Epithelial cell of esophagus (primary cell): ENCODE results near the gene CDC16.

Source experiments
- DNase-seq: peaks from one replicate; pipeline ENCODE4 v3.0.0; 2010; ENCODE audit warnings: low read depth
- H3K4me3 ChIP-seq: 2 replicates; pipeline ENCODE4 v1.5.1; 2011; ENCODE audit warnings: mild to moderate bottlenecking, low read length, control low read depth
- TF ChIP-seq, protein P1 (sequence below): IDR thresholded peaks from 2 replicates; pipeline ENCODE4 v1.5.1; 2011; ENCODE audit warnings: low read depth, mild to moderate bottlenecking, low read length, control low read depth, inconsistent platforms; ENCODE audit not compliant: insufficient read depth; ENCODE audit errors: missing control alignments

CDC16 gene

DNA sequence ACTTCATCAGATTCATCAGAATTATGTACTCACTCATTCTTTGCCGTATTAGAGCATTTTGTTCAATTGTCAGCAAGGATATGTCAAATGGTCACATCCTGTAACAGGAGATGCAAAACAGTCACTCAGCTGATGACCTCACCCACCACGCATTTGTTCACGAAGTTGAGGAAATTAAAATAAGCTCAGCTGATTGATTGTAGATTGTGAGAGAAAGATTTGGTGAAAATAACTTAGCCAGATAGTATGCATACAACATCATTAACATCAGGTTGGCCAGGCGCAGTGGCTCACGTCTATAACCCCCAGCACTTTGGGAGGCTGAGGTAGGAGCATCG, 22.6 kb upstream of the CDC16 start:
- DNase-seq = peak; percentile 32
- TF ChIP-seq, protein P1, sequence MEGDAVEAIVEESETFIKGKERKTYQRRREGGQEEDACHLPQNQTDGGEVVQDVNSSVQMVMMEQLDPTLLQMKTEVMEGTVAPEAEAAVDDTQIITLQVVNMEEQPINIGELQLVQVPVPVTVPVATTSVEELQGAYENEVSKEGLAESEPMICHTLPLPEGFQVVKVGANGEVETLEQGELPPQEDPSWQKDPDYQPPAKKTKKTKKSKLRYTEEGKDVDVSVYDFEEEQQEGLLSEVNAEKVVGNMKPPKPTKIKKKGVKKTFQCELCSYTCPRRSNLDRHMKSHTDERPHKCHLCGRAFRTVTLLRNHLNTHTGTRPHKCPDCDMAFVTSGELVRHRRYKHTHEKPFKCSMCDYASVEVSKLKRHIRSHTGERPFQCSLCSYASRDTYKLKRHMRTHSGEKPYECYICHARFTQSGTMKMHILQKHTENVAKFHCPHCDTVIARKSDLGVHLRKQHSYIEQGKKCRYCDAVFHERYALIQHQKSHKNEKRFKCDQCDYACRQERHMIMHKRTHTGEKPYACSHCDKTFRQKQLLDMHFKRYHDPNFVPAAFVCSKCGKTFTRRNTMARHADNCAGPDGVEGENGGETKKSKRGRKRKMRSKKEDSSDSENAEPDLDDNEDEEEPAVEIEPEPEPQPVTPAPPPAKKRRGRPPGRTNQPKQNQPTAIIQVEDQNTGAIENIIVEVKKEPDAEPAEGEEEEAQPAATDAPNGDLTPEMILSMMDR = no peak
- no peak overlapping the region for H3K4me3 ChIP-seq

DNA sequence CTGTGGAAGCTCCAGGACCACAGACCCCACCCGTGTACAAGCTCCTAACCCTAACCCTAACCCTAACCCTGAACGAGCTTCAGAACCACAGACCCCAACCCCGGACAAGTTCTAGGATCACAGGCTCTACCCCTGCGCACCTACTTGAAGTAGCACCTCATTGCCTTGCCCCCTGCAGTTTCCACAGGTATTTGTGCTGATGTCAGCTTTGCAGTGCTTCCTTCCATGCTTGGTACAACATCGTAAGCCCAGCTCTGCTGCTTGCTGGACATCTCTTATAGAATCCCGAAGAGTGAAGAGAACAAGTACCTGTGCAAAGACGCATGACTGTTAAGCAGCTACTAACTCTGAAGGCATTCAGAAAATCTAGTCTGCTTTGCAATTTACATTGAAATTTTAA, 20.7 kb upstream of the CDC16 start:
- no peak overlapping the region for H3K4me3 ChIP-seq
- TF ChIP-seq, protein P1 = no peak
- no peak for DNase-seq

DNA sequence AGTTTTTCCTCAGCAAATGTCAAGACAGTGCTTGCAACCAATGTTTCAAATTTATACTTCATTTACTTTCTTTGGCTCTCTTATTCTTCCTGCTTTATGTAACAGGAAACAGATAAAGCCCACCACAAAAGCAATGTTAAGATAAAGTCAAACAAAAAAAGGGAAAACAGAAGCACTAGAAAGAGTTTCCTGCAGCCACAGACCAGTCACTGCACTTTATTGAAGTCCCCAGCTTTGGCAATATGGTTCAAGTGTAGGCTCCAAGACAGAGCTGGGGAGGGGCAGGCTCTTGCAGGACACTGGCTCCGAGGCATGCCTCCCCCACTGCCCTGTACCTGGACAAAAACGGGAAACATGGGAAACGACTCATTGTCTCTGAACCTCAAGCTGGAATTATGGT, 15.3 kb upstream of the CDC16 start:
- DNase-seq = no peak
- TF ChIP-seq, protein P1 = no peak
- no peak overlapping the region for H3K4me3 ChIP-seq

DNA sequence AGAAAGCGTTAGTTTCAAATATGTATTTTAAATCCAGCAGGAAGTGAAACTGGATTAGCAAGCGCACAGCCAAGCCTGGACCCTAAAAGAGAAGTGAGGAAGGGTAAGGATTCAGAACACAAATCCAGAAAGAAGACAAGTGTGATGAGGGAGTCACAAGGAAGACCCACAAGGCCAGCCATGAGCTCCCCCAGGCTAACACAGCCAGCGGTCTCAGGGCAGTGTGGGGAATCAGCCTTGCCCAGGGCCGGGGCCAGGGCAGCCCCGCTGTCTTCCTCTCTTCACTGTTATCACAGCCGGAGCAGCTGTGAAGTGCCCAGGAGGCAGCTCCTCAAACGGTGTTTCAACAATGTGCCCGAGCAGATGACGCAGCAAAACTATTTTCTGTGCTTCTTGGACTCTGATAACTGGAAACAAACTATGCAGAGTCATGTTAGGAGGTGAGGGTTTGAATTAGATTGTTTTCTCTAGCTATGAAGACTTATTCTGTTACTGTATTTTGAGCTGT, 12.2 kb upstream of the CDC16 start:
- DNase-seq = no peak
- H3K4me3 ChIP-seq = no peak overlapping the region
- TF ChIP-seq, protein P1 = no peak

- DNase-seq = no peak
- TF ChIP-seq, protein P1 = no peak
Observed at GRCh38 chr13:114224201-114224600, 10.5 kb upstream of the CDC16 start.

GRCh38 chr13:114225610-114226009, 9.1 kb upstream of the CDC16 start:
- H3K4me3 ChIP-seq = no peak overlapping the region
- TF ChIP-seq, protein P1 = no peak
- no peak for DNase-seq

More at GRCh38 chr13:114224201-114224600, 10.5 kb upstream of the CDC16 start:
- no peak overlapping the region for H3K4me3 ChIP-seq

DNA sequence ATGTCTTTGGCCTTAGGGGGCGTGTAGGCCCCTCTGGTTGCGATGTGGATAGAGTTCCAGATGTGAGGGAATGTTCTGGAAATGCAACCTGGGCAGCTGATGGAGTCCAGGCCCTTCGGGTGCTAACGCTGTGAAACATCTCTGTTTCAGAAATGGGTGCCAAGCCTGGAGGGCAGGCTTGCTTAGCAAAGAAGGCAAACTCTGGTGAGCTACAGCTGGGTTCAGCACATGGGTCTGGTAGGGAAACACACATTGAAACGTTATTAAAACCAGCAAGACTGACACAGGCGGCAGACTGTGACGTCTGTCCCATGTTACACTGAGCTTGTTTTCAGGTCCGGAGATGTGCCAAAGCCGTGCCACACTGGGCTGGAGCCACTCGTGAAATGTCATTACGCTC, 8.6 kb upstream of the CDC16 start:
- DNase-seq = no peak
- no peak overlapping the region for H3K4me3 ChIP-seq

More for the DNA sequence above, 8.6 kb upstream of the CDC16 start:
- TF ChIP-seq, protein P1 = no peak
